ENCODE measurements around the gene SPATS2.
"Not testable (repeated sequence)": the region's sequence is repeated elsewhere in the genome, so short reads cannot be mapped to it uniquely, and the experiment has no call there.

The SPATS2 gene

GRCh38 chr12:49525942-49526341 is 158.7 kb downstream of the SPATS2 start:
- DNase-seq = no peak

GRCh38 chr12:49527361-49528130 is 160.3 kb downstream of the SPATS2 start:
- DNase-seq = no peak

GRCh38 chr12:49529414-49529813 is 162.2 kb downstream of the SPATS2 start:
- no peak for DNase-seq

- no peak for DNase-seq
These were observed 164.5 kb downstream of the SPATS2 start for GRCh38 chr12:49531745-49532144.

- no peak for DNase-seq
These were observed 166.1 kb downstream of the SPATS2 start for GRCh38 chr12:49533331-49533730.

- DNase-seq = not testable (repeated sequence)
These were observed 166.9 kb downstream of the SPATS2 start for GRCh38 chr12:49534122-49534521.

- no peak for DNase-seq
These were observed 167.5 kb downstream of the SPATS2 start for GRCh38 chr12:49534731-49535278.

- no peak for DNase-seq
These were observed 168.8 kb downstream of the SPATS2 start for GRCh38 chr12:49535921-49536525.

- no peak for DNase-seq
These were observed 169.3 kb downstream of the SPATS2 start for GRCh38 chr12:49536526-49537071.

- DNase-seq = no peak
These were observed 170.0 kb downstream of the SPATS2 start for GRCh38 chr12:49537231-49537751.

GRCh38 chr12:49537752-49538509 is 170.7 kb downstream of the SPATS2 start:
- DNase-seq = peak in 1 of 2 donors; percentile 26

- peak; percentile 65 to 72 for DNase-seq
These were observed 171.5 kb downstream of the SPATS2 start, which contains the start of gene KCNH3 for GRCh38 chr12:49538510-49539403. KCNH3 (plus strand) TSS chr12:49539030; CDS start chr12:49539417, 387 bp downstream.

- DNase-seq = no peak
These were observed 172.4 kb downstream of the SPATS2 start for GRCh38 chr12:49539406-49540228.

GRCh38 chr12:49540229-49541139 is 173.2 kb downstream of the SPATS2 start:
- DNase-seq = no peak

- no peak for DNase-seq
These were observed 174.0 kb downstream of the SPATS2 start for GRCh38 chr12:49541140-49541861.

- DNase-seq = no peak
These were observed 174.7 kb downstream of the SPATS2 start for GRCh38 chr12:49541911-49542505.

- no peak for DNase-seq
These were observed 175.4 kb downstream of the SPATS2 start for GRCh38 chr12:49542592-49543160.

All from stimulated activated CD4-positive, alpha-beta T cell treated with anti-CD3 and anti-CD28 coated beads, Interleukin-2, amount 100 ng/mL, for 48 hours (primary cell).